Right atrium auricular region (tissue), 2 donors: ENCODE results near the gene WDR46. TPM values are rescaled to one million over a fixed set of nuclear protein-coding genes. Genes with fewer than 3 reads are reported as not detected.
A peak's percentile ranks its signal among the peaks of the same experiment; 100 is the strongest.

Experiments
- DNase-seq: peaks from one replicate; pipeline ENCODE4 v3.0.0-alpha.2; 2019; ENCODE audit warnings: low spot score
- H3K27ac ChIP-seq, 2 donors: fragments of 200-600 bp; sonication (generic); 1 replicate in 1 of 2; 2 replicates in 1 of 2; pipeline ENCODE4 v1.5.1; 2016 to 2019
- H3K27me3 ChIP-seq, 2 donors: fragments of 200-600 bp; sonication (generic); one replicate each; pipeline versions ENCODE4 v1.5.1 to v1.6.0; 2017 to 2019
- H3K36me3 ChIP-seq: fragments of 200-600 bp; sonication (generic); one replicate; pipeline ENCODE4 v1.5.1; 2016
- H3K4me1 ChIP-seq, 2 donors: fragments of 200-600 bp; sonication (generic); one replicate each; pipeline versions ENCODE4 v1.5.1 to v1.6.0; 2017 to 2019
- H3K4me3 ChIP-seq, 2 donors: fragments of 200-600 bp; sonication (generic); 1 replicate in 1 of 2; 2 replicates in 1 of 2; pipeline ENCODE4 v1.5.1; 2017 to 2019; ENCODE audit warnings: mild to moderate bottlenecking in 1 of 2, moderate library complexity in 1 of 2
- H3K9me3 ChIP-seq, 2 donors: fragments of 200-600 bp; sonication (generic); one replicate each; pipeline ENCODE4 v1.5.1; 2019
- CTCF ChIP-seq, 2 donors: fragments of 200-600 bp; sonication (generic); IDR thresholded peaks; one replicate each; pipeline ENCODE4 v1.5.1; 2019; ENCODE audit warnings: antibody characterized with exemption in 2 of 2
- total RNA-seq, 2 donors: library from RNA; depleted of rRNA; stranded (reverse); fragments of >200 nt; gene quantifications; one replicate each; pipeline ENCODE4 v1.1.0, GENCODE V29; 2016

The WDR46 gene
- total RNA-seq, 2 donors from 2014 or later, result 22.5 to 30.9 TPM

- Histone ChIP-seq H3K9me3 (no peaks in the 10 kb centered on the region), H3K27ac (no peak overlapping the region), H3K4me1 (peaks cover 0 to 32% of the 10 kb centered on the region in 2 donors), H3K4me3 (no peak overlapping the region), H3K36me3 (peaks cover 44% of the 10 kb centered on the region), H3K27me3 (no peaks in the 10 kb centered on the region)
- TF ChIP-seq CTCF (IDR thresholded peaks at IDR 0.05), result no peak
- DNase-seq, result no peak
Observed at GRCh38 chr6:33279257-33279695, 9.8 kb downstream of the WDR46 start.

GRCh38 chr6:33278810-33279209 lies 10.2 kb downstream of the WDR46 start:
- Histone ChIP-seq H3K4me3 (no peak overlapping the region), H3K4me1 (peaks cover 0 to 37% of the 10 kb centered on the region in 2 donors), H3K36me3 (peaks cover 46% of the 10 kb centered on the region), H3K27me3 (no peaks in the 10 kb centered on the region), H3K9me3 (no peaks in the 10 kb centered on the region), H3K27ac (no peak overlapping the region)
- TF ChIP-seq CTCF (IDR thresholded peaks at IDR 0.05), result no peak
- DNase-seq, result no peak

GRCh38 chr6:33278392-33278741 lies 10.7 kb downstream of the WDR46 start:
- Histone ChIP-seq H3K36me3 (peaks cover 44% of the 10 kb centered on the region), H3K27ac (no peak overlapping the region), H3K27me3 (no peaks in the 10 kb centered on the region), H3K4me1 (peaks cover 0 to 41% of the 10 kb centered on the region in 2 donors), H3K4me3 (no peak overlapping the region), H3K9me3 (no peaks in the 10 kb centered on the region)
- no peak for TF ChIP-seq CTCF (IDR thresholded peaks at IDR 0.05)
- no peak for DNase-seq

- peak overlapping the region; percentile 88 to 92 for H3K27ac ChIP-seq
- peaks cover 0 to 47% of the 10 kb centered on the region in 2 donors for H3K4me1 ChIP-seq
- no peak for DNase-seq
- H3K36me3 ChIP-seq, result peaks cover 44% of the 10 kb centered on the region
- H3K27me3 ChIP-seq, result no peaks in the 10 kb centered on the region
- H3K4me3 ChIP-seq, result peak overlapping the region; percentile 69 to 75
- TF ChIP-seq CTCF (IDR thresholded peaks at IDR 0.05), result no peak
- H3K9me3 ChIP-seq, result no peaks in the 10 kb centered on the region
Observed at GRCh38 chr6:33277663-33278391, 11.2 kb downstream of the WDR46 start.

- DNase-seq, result peak; percentile 77
- no peaks in the 10 kb centered on the region for H3K27me3 ChIP-seq
- peak; percentile 48 to 72 for TF ChIP-seq CTCF (IDR thresholded peaks at IDR 0.05)
- peaks cover 0 to 54% of the 10 kb centered on the region in 2 donors for H3K4me1 ChIP-seq
- peak within 1 kb of the TSS; percentile 88 to 92 for H3K27ac ChIP-seq
- H3K9me3 ChIP-seq, result no peaks in the 10 kb centered on the region
- peak within 1 kb of the TSS; percentile 69 to 75 for H3K4me3 ChIP-seq
- H3K36me3 ChIP-seq, result peaks cover 44% of the 10 kb centered on the region
Observed at GRCh38 chr6:33276864-33277662, 12.0 kb downstream of the WDR46 start, which contains the start of gene B3GALT4. Gene B3GALT4 (plus strand): TSS chr6:33277123. CDS start chr6:33277420, 297 bp downstream.
